Nephron progenitor cell (in vitro differentiated cells): ENCODE results near the gene SUCO.

Experiments
- DNase-seq: peaks from one replicate; pipeline ENCODE4 v3.0.0; 2021
- H3K27ac Mint-ChIP-seq: 2 replicates; pipeline ENCODE4 v1.8.0; 2021; ENCODE audit warnings: mild to moderate bottlenecking, moderate library complexity, mixed read lengths
- H3K27me3 Mint-ChIP-seq: 2 replicates; pipeline ENCODE4 v1.8.0; 2021; ENCODE audit warnings: mild to moderate bottlenecking, low read depth, mixed read lengths; ENCODE audit not compliant: poor library complexity
- H3K36me3 Mint-ChIP-seq: 2 replicates; pipeline ENCODE4 v1.8.0; 2021; ENCODE audit warnings: low read depth, mixed read lengths
- H3K4me1 Mint-ChIP-seq: 2 replicates; pipeline ENCODE4 v1.8.0; 2021; ENCODE audit warnings: mixed read lengths
- H3K4me3 Mint-ChIP-seq: 2 replicates; pipeline ENCODE4 v1.8.0; 2021; ENCODE audit warnings: mild to moderate bottlenecking, moderate library complexity, mixed read lengths
- H3K9me3 Mint-ChIP-seq: 2 replicates; pipeline ENCODE4 v1.8.0; 2021; ENCODE audit warnings: mild to moderate bottlenecking, moderate library complexity, mixed read lengths
- CTCF ChIP-seq: fragments of 200-600 bp; sonication (generic); IDR thresholded peaks from 2 replicates; pipeline ENCODE4 v1.5.0; 2021; ENCODE audit warnings: antibody characterized with exemption

SUCO gene

GRCh38 chr1:172510479-172510878 lies 22.5 kb upstream of the SUCO start:
- H3K9me3 Mint-ChIP-seq = no peaks in the 10 kb centered on the region
- H3K4me3 Mint-ChIP-seq = no peak overlapping the region
- no peaks in the 10 kb centered on the region for H3K27me3 Mint-ChIP-seq
- H3K36me3 Mint-ChIP-seq = no peaks in the 10 kb centered on the region
- TF ChIP-seq CTCF = no peak
- H3K4me1 Mint-ChIP-seq = peaks cover 13% of the 10 kb centered on the region
- DNase-seq = no peak
- H3K27ac Mint-ChIP-seq = no peak overlapping the region

- H3K4me1 Mint-ChIP-seq = peaks cover 11% of the 10 kb centered on the region
- TF ChIP-seq CTCF = no peak
- H3K36me3 Mint-ChIP-seq = no peaks in the 10 kb centered on the region
- no peak overlapping the region for H3K4me3 Mint-ChIP-seq
- no peak overlapping the region for H3K27ac Mint-ChIP-seq
- DNase-seq = no peak
- H3K9me3 Mint-ChIP-seq = no peaks in the 10 kb centered on the region
- no peaks in the 10 kb centered on the region for H3K27me3 Mint-ChIP-seq
Measured at GRCh38 chr1:172512591-172512990, 20.4 kb upstream of the SUCO start.

- Mint-ChIP-seq H3K36me3 (no peaks in the 10 kb centered on the region), H3K9me3 (no peaks in the 10 kb centered on the region), H3K27me3 (no peaks in the 10 kb centered on the region), H3K27ac (no peak overlapping the region), H3K4me1 (peaks cover 2% of the 10 kb centered on the region), H3K4me3 (no peak overlapping the region)
- DNase-seq = no peak
- no peak for TF ChIP-seq CTCF
Measured at GRCh38 chr1:172513479-172513878, 19.5 kb upstream of the SUCO start.

GRCh38 chr1:172514108-172514507 lies 18.8 kb upstream of the SUCO start:
- Mint-ChIP-seq H3K27ac (no peak overlapping the region), H3K36me3 (no peaks in the 10 kb centered on the region), H3K4me1 (no peaks in the 10 kb centered on the region), H3K27me3 (peaks cover 5% of the 10 kb centered on the region), H3K9me3 (no peaks in the 10 kb centered on the region), H3K4me3 (no peak overlapping the region)
- no peak for DNase-seq
- TF ChIP-seq CTCF = no peak

GRCh38 chr1:172515436-172515835 lies 17.5 kb upstream of the SUCO start:
- H3K9me3 Mint-ChIP-seq = no peaks in the 10 kb centered on the region
- H3K36me3 Mint-ChIP-seq = no peaks in the 10 kb centered on the region
- no peaks in the 10 kb centered on the region for H3K4me1 Mint-ChIP-seq
- H3K27ac Mint-ChIP-seq = no peak overlapping the region
- peaks cover 6% of the 10 kb centered on the region for H3K27me3 Mint-ChIP-seq
- no peak for TF ChIP-seq CTCF
- no peak overlapping the region for H3K4me3 Mint-ChIP-seq
- no peak for DNase-seq

GRCh38 chr1:172515927-172516326 lies 17.0 kb upstream of the SUCO start:
- Mint-ChIP-seq H3K27ac (no peak overlapping the region), H3K27me3 (peaks cover 6% of the 10 kb centered on the region), H3K4me3 (no peak overlapping the region), H3K4me1 (no peaks in the 10 kb centered on the region), H3K36me3 (no peaks in the 10 kb centered on the region), H3K9me3 (no peaks in the 10 kb centered on the region)
- DNase-seq = no peak
- TF ChIP-seq CTCF = no peak
